ENCODE results near the gene RAVER2.
"Not testable (repeated sequence)": the region's sequence is repeated elsewhere in the genome, so short reads cannot be mapped to it uniquely, and the experiment has no call there.

Gene RAVER2

GRCh38 chr1:64748222-64748621, 3.3 kb downstream of the RAVER2 start:
- DNase-seq (ENCODE audit: low spot score): no peak

DNA sequence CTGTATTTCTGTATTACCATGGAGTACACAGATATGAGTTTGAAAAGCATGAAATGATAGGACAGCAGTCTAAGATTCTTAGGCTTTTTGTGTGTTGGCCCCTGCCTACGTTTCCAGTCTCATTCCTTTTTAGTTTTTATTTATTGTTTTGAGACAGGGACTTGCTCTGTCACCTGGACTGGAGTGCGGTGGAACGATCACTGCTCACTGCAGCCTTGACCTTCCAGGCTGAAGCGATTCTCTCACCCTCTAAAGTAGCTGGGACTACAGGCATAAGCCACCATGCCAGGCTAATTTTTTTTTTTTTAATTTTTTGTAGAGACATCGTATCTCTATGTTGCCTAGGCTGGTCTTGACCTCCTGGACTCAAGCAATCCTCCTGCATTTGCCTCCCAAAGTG, 3.8 kb downstream of the RAVER2 start:
- no peak for DNase-seq (ENCODE audit: low spot score)

DNA sequence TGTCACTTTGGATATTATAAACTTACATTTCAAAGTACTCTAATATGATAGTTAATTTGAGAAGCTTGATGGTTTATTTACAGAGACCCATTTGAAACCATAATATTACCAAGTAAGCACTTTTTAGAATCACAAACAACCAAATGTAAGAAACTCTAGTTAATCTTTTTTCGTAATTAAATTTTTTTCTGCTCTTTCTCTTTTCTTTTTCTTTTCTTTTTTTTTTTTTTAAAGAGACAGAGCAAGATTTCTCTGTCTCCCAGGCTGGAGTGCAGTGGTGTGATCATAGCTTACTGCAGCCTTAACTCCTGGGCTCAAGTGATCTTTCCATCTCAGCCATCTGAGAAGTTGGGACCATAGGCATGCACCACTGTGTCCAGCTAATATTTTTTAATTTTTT, 5.2 kb downstream of the RAVER2 start:
- DNase-seq (ENCODE audit: low spot score): no peak

DNA sequence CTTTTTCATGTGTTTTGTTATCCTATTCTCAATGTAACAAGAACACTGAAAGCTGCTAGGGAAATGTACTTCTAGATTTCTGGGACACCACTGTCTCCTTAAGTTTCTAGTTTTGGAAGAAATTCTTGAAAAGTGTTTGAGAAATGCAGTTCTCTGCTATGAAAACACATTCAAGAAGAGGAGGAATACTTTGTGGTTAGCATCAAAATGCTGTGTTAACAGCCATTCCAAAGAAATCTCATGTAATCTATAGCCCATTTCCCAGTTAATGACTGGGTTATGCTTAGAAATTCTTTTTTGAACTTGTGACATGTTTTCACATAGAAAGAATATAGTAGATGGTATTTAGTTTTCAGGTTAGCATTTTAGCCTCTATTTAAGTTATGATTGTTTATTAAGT, 6.0 kb downstream of the RAVER2 start:
- no peak for DNase-seq (ENCODE audit: low spot score)

DNA sequence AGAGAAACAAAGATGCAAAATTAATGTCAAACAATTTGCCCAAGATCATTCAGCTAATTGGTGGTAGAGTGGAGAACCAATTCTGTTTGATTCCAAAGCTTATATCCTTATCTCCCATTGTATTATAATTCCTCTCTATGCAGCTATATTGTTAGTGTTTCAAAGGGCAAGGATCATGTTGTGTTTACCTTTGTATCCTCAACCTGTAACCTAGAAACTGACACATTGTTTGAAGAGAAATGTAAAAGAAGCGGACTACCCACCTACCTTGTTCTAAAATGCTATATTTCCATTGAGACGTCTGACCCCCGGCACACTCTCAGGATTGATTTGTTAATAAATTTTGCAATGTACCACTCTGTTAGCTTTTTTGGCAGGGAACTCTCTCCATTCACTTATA, 9.3 kb downstream of the RAVER2 start:
- no peak for DNase-seq (ENCODE audit: low spot score)

- no peak for DNase-seq (ENCODE audit: low spot score)
These were observed 10.5 kb downstream of the RAVER2 start for GRCh38 chr1:64755361-64755760.

- DNase-seq (ENCODE audit: low spot score): no peak
These were observed 11.9 kb downstream of the RAVER2 start for GRCh38 chr1:64756770-64757169.

- no peak for DNase-seq (ENCODE audit: low spot score)
These were observed 12.3 kb downstream of the RAVER2 start for GRCh38 chr1:64757213-64757612.

GRCh38 chr1:64758233-64758632, 13.4 kb downstream of the RAVER2 start:
- no peak for DNase-seq (ENCODE audit: low spot score)

DNA sequence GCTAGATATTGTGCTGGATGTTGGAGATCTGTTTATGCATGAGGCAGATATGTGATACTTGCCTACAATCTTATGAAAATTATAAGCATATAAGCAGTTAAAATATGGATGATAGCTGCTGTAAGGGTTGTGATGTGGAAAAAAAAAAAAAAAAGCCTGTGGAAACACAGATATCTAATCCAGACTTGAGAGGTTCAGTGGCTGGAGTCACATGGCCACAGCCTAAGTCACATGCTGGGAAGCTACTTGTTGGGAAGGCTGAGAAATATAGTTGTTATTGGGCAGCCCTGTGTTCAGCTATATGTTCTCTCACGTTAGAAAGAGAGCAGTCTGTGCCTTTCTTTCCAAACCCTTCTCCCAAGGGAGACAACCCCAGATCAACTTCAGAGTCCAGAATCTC, 15.1 kb downstream of the RAVER2 start:
- DNase-seq (ENCODE audit: low spot score): no peak

DNA sequence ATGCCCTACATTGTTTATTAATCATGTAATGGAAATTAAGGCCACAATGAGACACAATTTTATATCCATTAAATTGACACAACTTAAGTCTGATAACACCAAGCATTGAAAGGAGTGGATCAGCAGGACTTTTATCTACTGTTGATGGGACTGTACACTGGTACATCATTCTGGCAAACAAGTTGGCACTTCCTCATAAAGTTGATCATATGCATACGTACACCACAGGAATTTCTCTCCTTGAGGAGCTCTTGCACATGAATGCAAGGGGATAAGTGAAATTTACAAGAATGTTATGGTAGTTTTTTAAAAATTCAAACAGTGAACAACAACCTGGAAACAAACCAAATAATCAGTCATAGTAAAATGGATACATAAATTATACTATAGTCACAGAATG, 20.1 kb downstream of the RAVER2 start:
- no peak for DNase-seq (ENCODE audit: low spot score)

GRCh38 chr1:64765826-64766225, 21.0 kb downstream of the RAVER2 start:
- no peak for DNase-seq (ENCODE audit: low spot score)

DNA sequence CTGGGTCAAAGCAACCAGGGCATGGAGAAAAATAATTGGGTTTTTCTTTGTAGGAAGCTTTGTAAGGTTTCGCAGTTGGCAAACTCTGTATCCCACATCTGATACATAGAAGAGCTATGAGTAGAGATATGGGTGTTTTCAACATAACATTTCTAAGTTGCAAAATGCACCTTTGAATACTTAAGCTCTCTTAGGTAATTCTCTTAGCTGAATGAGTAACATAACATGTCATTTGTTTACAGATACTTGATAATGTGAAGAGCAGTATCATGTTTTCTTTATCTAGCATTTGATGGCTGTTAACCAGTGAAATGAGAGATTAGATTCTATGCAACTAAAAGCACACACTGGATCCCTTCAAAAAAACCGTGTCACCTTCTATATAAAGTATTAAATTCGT, 21.6 kb downstream of the RAVER2 start:
- no peak for DNase-seq (ENCODE audit: low spot score)

- no peak for DNase-seq (ENCODE audit: low spot score)
These were observed 24.6 kb downstream of the RAVER2 start for GRCh38 chr1:64769482-64769881.

GRCh38 chr1:64769971-64770370, 25.1 kb downstream of the RAVER2 start:
- no peak for DNase-seq (ENCODE audit: low spot score)

DNA sequence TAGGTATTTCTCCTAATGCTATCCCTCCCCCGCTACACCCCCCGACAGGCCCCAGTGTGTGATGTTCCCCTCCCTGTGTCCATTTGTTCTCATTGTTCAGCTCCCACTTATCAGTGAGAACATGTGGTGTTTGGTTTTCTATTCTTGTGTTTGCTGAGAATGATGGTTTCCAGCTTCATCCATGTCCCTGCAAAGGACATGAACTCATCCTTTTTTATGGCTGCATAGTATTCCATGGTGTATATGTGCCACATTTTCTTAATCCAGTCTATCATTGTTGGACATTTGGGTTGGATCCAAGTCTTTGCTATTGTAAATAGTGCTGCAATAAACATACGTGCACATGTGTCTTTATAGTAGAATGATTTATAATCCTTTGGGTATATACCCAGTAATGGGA, 28.4 kb downstream of the RAVER2 start:
- not testable (repeated sequence) for DNase-seq (ENCODE audit: low spot score)

DNA sequence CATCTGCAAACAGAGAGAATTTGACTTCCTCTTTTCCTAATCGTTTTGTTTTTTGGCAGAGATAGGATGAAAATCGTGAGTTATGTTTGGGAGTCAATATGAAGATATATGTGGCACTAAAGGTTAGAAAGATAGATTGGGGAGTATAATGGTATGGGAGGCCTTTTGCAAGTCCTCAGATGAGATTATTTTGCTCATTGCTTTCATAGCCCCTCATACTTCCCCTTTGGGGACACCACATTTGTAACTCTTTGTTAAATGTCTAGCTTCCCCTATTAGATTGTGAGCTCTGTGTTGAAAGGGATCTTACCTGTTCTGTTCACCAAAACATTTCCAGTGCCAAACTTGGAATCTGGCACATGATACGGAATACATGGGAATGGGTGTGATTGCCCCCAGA, 30.2 kb downstream of the RAVER2 start:
- DNase-seq (ENCODE audit: low spot score): no peak

- not testable (repeated sequence) for DNase-seq (ENCODE audit: low spot score)
These were observed 37.2 kb downstream of the RAVER2 start for GRCh38 chr1:64782044-64782443.

- DNase-seq (ENCODE audit: low spot score): not testable (repeated sequence)
These were observed 38.0 kb downstream of the RAVER2 start for GRCh38 chr1:64782848-64783247.

DNA sequence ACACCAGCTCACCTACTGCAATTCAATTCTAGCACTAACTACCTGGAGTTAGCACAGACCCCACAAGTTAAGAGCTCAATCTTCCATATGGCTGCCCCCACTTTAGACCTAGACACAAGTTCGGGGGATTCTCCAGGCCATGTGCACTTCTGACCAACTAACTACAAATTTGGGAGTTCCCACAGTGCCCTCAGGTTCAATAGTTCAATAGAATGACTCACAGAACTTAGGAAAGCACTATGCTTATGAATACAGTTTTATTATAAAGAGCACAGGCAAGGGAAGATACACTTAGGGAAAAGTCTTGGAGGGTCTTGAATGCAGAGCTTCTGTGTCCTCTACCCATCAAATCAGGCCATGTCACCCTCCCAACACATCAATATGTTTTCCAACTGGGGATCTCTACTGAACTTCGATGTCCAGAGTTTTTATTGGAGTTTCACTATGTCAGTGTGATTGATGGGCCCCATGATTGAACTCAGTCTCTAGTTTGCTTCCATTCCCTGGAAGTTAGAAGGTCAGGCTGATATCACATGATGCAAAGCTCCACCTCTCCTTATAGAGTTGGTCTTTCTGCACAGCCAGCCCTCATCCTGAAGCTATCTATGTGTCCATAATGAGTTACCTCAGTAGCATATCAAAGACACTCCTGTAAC, 46.1 kb downstream of the RAVER2 start:
- DNase-seq (ENCODE audit: low spot score): no peak

- DNase-seq (ENCODE audit: low spot score): no peak
These were observed 54.0 kb downstream of the RAVER2 start for GRCh38 chr1:64798872-64799271.

DNA sequence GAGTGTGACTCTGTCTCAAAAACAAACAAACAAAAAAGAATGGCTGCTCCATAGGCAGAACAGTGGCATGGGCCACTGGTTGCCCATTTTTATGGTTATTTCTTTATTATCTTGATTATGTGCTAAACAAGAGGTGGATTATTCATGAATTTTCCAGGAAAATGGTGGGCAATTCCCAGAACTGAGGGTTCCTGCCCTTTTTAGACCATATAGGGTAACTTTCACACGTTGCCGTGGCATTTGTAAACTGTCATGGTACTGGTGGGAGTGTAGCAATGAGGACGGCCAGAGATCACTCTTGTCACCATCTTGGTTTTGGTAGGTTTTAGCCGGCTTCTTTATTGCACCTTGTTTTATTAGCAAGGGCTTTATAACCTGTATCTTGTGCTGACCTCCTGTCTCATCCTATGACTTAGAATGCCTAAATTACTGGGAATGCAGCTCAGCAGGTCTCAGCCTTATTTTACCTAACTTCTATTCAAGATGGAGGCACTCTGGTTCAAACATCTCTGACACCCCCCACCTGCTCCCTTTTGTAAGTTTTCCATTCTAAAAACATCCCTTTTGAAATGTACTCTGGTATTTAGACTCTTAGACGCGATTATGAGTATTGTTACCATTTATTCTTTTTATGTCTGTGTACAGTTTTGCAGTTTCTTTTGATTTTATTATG, 57.1 kb downstream of the RAVER2 start:
- DNase-seq (ENCODE audit: low spot score): no peak

DNA sequence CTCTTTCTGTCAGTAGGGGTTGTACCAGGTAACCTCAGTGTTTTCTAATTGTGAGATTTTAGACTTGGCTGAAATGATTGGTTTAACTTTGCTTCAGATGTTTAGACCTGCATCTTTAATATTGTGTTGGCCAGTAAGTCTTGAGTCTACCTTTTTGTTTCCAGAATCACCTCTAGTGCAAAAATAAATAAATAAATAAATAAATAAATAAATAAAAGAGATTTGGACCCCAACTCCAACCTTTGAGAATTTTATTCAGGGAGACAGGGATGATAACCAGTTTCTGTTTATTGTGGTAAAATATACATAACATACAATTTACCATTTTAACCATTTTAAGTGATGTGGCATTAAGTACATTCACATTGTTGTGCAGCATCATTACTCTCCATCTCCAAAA, 64.4 kb downstream of the RAVER2 start:
- no peak for DNase-seq (ENCODE audit: low spot score)

GRCh38 chr1:64810001-64810400, 65.1 kb downstream of the RAVER2 start:
- no peak for DNase-seq (ENCODE audit: low spot score)
